ENCODE results near the gene PALLD. TPM values are rescaled to one million over a fixed set of nuclear protein-coding genes. Genes with fewer than 3 reads are reported as not detected.

The PALLD gene
- total RNA-seq, 1 donor from 2014 or later = 58.7 TPM

GRCh38 chr4:168667921-168668320 lies 171.1 kb downstream of the PALLD start:
- peaks cover 5% of the 10 kb centered on the region for H3K4me1 Mint-ChIP-seq
- H3K4me3 Mint-ChIP-seq = no peak overlapping the region
- H3K27me3 Mint-ChIP-seq (ENCODE audit: low read depth) = no peaks in the 10 kb centered on the region
- no peaks in the 10 kb centered on the region for H3K9me3 Mint-ChIP-seq
- TF ChIP-seq, protein P1, sequence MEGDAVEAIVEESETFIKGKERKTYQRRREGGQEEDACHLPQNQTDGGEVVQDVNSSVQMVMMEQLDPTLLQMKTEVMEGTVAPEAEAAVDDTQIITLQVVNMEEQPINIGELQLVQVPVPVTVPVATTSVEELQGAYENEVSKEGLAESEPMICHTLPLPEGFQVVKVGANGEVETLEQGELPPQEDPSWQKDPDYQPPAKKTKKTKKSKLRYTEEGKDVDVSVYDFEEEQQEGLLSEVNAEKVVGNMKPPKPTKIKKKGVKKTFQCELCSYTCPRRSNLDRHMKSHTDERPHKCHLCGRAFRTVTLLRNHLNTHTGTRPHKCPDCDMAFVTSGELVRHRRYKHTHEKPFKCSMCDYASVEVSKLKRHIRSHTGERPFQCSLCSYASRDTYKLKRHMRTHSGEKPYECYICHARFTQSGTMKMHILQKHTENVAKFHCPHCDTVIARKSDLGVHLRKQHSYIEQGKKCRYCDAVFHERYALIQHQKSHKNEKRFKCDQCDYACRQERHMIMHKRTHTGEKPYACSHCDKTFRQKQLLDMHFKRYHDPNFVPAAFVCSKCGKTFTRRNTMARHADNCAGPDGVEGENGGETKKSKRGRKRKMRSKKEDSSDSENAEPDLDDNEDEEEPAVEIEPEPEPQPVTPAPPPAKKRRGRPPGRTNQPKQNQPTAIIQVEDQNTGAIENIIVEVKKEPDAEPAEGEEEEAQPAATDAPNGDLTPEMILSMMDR (conservative IDR thresholded peaks at IDR 0.05) = no peak
- no peak for DNase-seq (ENCODE audit: low read depth, low spot score)
- no peak overlapping the region for H3K27ac Mint-ChIP-seq (ENCODE audit: unreplicated experiment)
- no peaks in the 10 kb centered on the region for H3K36me3 Mint-ChIP-seq (ENCODE audit: low read depth)

GRCh38 chr4:168673476-168673875 lies 176.6 kb downstream of the PALLD start:
- TF ChIP-seq, protein P1 (conservative IDR thresholded peaks at IDR 0.05) = no peak
- Mint-ChIP-seq H3K9me3 (no peaks in the 10 kb centered on the region), H3K4me3 (no peak overlapping the region), H3K27ac (ENCODE audit: unreplicated experiment) (no peak overlapping the region), H3K4me1 (no peaks in the 10 kb centered on the region), H3K27me3 (ENCODE audit: low read depth) (no peaks in the 10 kb centered on the region), H3K36me3 (ENCODE audit: low read depth) (peaks cover 3% of the 10 kb centered on the region)
- no peak for DNase-seq (ENCODE audit: low read depth, low spot score)

DNA sequence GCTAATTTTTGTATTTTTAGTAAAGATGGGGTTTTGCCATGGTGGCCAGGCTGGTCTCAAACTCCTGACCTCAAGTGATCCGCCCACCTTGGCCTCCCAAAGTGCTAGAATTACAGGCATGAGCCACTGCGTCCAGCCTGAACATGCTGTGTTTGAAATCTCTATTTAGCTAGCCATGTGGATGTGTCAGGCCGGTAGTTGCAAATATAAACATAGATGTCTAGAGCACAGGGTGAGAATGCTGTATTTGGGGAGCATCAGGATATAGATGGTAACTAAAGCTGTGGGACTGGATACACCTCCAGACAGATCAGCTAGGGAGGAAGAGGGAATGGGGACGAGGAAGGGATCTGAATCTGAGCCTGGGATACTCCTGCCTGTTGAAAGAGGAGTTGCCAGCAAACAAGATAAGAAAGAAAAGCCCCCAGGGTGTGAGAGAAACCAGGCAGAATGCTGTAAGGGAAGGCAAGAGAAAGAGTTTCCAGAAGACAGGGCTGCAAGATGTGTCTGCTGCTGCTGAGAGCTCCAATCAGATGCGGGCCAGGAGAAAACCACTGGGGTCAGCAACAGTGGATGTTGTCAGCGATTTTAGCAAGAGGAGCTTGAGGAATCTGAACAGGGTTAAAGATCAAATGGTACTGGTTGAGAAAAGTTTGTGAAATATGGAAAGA lies 177.4 kb downstream of the PALLD start:
- Mint-ChIP-seq H3K4me1 (no peaks in the 10 kb centered on the region), H3K4me3 (no peak overlapping the region), H3K27ac (ENCODE audit: unreplicated experiment) (no peak overlapping the region), H3K9me3 (no peaks in the 10 kb centered on the region), H3K36me3 (ENCODE audit: low read depth) (peaks cover 3% of the 10 kb centered on the region), H3K27me3 (ENCODE audit: low read depth) (no peaks in the 10 kb centered on the region)
- TF ChIP-seq, protein P1 (conservative IDR thresholded peaks at IDR 0.05) = no peak
- no peak for DNase-seq (ENCODE audit: low read depth, low spot score)

- Mint-ChIP-seq H3K9me3 (no peaks in the 10 kb centered on the region), H3K27ac (ENCODE audit: unreplicated experiment) (no peak overlapping the region), H3K27me3 (ENCODE audit: low read depth) (no peaks in the 10 kb centered on the region), H3K4me1 (no peaks in the 10 kb centered on the region), H3K36me3 (ENCODE audit: low read depth) (peaks cover 3% of the 10 kb centered on the region), H3K4me3 (no peak overlapping the region)
- TF ChIP-seq, protein P1 (conservative IDR thresholded peaks at IDR 0.05) = no peak
- no peak for DNase-seq (ENCODE audit: low read depth, low spot score)
These were observed 178.0 kb downstream of the PALLD start for GRCh38 chr4:168674866-168675265.

DNA sequence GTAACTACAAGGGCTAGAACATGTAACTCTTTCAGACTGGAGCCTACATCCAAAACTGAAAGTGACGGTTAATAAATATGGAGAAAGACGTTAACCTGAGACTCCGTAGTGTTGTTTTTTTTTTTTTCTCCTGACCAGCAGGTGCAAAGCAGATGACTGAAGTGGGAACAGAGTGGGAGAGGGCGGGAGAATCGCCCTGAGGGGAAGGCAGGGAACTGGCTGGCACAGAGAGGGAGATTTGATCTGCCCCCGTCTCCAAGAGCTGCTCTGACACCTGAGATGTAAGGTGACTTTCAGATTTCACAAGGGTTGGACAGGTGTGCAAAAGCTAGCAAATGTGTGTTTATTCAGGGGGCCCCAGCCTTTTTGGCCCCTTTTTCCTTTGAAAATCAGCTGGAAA lies 180.2 kb downstream of the PALLD start:
- DNase-seq (ENCODE audit: low read depth, low spot score) = no peak
- no peak overlapping the region for H3K4me3 Mint-ChIP-seq
- no peaks in the 10 kb centered on the region for H3K9me3 Mint-ChIP-seq
- TF ChIP-seq, protein P1 (conservative IDR thresholded peaks at IDR 0.05) = no peak
- H3K27me3 Mint-ChIP-seq (ENCODE audit: low read depth) = no peaks in the 10 kb centered on the region
- no peak overlapping the region for H3K27ac Mint-ChIP-seq (ENCODE audit: unreplicated experiment)
- no peaks in the 10 kb centered on the region for H3K4me1 Mint-ChIP-seq
- peaks cover 3% of the 10 kb centered on the region for H3K36me3 Mint-ChIP-seq (ENCODE audit: low read depth)

Measured in neural crest cell (in vitro differentiated cells).